GM23338 (cell line): ENCODE data around the gene TNFRSF1A. TPM values are rescaled to one million over a fixed set of nuclear protein-coding genes. Genes with fewer than 3 reads are reported as not detected.

Source experiments
- ATAC-seq: fragments of 200-7000 bp; cut with Tn5 transposase; 3 replicates; pipeline ENCODE4 v1.9.1; 2020
- DNase-seq: peaks from one replicate; pipeline ENCODE4 v3.0.0-alpha.2; 2015; ENCODE audit warnings: low spot score
- H2AFZ ChIP-seq: fragments of 200-600 bp; sonication (generic); 2 replicates; pipeline ENCODE4 v1.8.0; 2016; ENCODE audit warnings: antibody characterized with exemption, mild to moderate bottlenecking, moderate library complexity
- H3F3A ChIP-seq: fragments of 200-600 bp; sonication (generic); replicated peaks from 2 replicates; pipeline ENCODE4 v1.8.0; 2017; ENCODE audit warnings: antibody characterized with exemption, mixed run types, low read depth
- H3K27ac ChIP-seq: fragments of 200-600 bp; sonication (generic); 2 replicates; pipeline ENCODE4 v1.6.1; 2016; ENCODE audit warnings: low read depth
- H3K27me3 ChIP-seq: fragments of 200-600 bp; sonication (generic); 2 replicates; pipeline ENCODE4 v1.8.0; 2016; ENCODE audit warnings: mild to moderate bottlenecking, mixed run types, moderate library complexity; ENCODE audit not compliant: insufficient read depth
- H3K36me3 ChIP-seq: fragments of 200-600 bp; sonication (generic); 2 replicates; pipeline ENCODE4 v1.8.0; 2016; ENCODE audit warnings: mild to moderate bottlenecking; ENCODE audit not compliant: insufficient read depth
- H3K4me1 ChIP-seq: fragments of 200-600 bp; sonication (generic); 2 replicates; pipeline ENCODE4 v1.8.0; 2016; ENCODE audit warnings: mild to moderate bottlenecking, moderate library complexity; ENCODE audit not compliant: insufficient read depth
- H3K4me2 ChIP-seq: fragments of 200-600 bp; sonication (generic); 2 replicates; pipeline ENCODE4 v1.7.1; 2017; ENCODE audit warnings: mixed run types
- H3K4me3 ChIP-seq: fragments of 200-600 bp; sonication (generic); 2 replicates; pipeline ENCODE4 v1.6.1; 2016; ENCODE audit warnings: mixed run types
- H3K79me2 ChIP-seq: fragments of 200-600 bp; sonication (generic); replicated peaks from 2 replicates; pipeline ENCODE4 v1.8.0; 2017; ENCODE audit warnings: mild to moderate bottlenecking; ENCODE audit not compliant: insufficient read depth
- H3K9me2 ChIP-seq: fragments of 200-600 bp; sonication (generic); 2 replicates; pipeline ENCODE4 v1.8.0; 2017; ENCODE audit not compliant: insufficient read depth
- H4K20me1 ChIP-seq: fragments of 200-600 bp; sonication (generic); replicated peaks from 2 replicates; pipeline ENCODE4 v1.8.0; 2017; ENCODE audit warnings: mild to moderate bottlenecking; ENCODE audit not compliant: insufficient read depth
- H3K27ac Mint-ChIP-seq: 2 replicates; pipeline ENCODE4 v1.8.0; 2020; ENCODE audit warnings: inconsistent platforms, mild to moderate bottlenecking, moderate library complexity, mixed read lengths
- H3K27me3 Mint-ChIP-seq: 3 replicates; pipeline ENCODE4 v1.8.0; 2022; ENCODE audit warnings: low read depth, mild to moderate bottlenecking, moderate library complexity, mixed read lengths, inconsistent platforms; ENCODE audit not compliant: insufficient read depth, poor library complexity
- H3K36me3 Mint-ChIP-seq: 3 replicates; pipeline ENCODE4 v1.8.0; 2021; ENCODE audit warnings: low read depth, mild to moderate bottlenecking, inconsistent platforms, moderate library complexity, mixed read lengths
- H3K4me1 Mint-ChIP-seq: 3 replicates; pipeline ENCODE4 v1.8.0; 2020; ENCODE audit warnings: mild to moderate bottlenecking, inconsistent platforms, mixed read lengths
- H3K4me3 Mint-ChIP-seq: 3 replicates; pipeline ENCODE4 v1.8.0; 2021; ENCODE audit warnings: moderate library complexity, mild to moderate bottlenecking, inconsistent platforms, mixed read lengths
- H3K9me3 Mint-ChIP-seq: 3 replicates; pipeline ENCODE4 v1.8.0; 2020; ENCODE audit warnings: moderate library complexity, mild to moderate bottlenecking, inconsistent platforms, mixed read lengths
- CREB1 ChIP-seq: fragments of 250-450 bp; sonication (Bioruptor Pico); IDR thresholded peaks from 2 replicates; pipeline ENCODE4 v1.5.0; 2020; ENCODE audit warnings: low read depth, mild to moderate bottlenecking, moderate library complexity
- EZH2 ChIP-seq: fragments of 200-600 bp; sonication (generic); IDR thresholded peaks from one replicate; pipeline ENCODE4 v1.8.0; 2017; ENCODE audit warnings: antibody characterized with exemption, mild to moderate bottlenecking, low read depth; ENCODE audit not compliant: unreplicated experiment
- EZH2phosphoT487 ChIP-seq: fragments of 200-600 bp; sonication (generic); IDR thresholded peaks from one replicate; pipeline ENCODE4 v1.8.1; 2018; ENCODE audit warnings: antibody characterized with exemption; ENCODE audit not compliant: unreplicated experiment
- JUNB ChIP-seq: IDR thresholded peaks from one replicate; pipeline ENCODE4 v1.6.1; 2016; ENCODE audit warnings: antibody characterized with exemption; ENCODE audit not compliant: unreplicated experiment
- NANOG ChIP-seq: IDR thresholded peaks from 2 replicates; pipeline ENCODE4 v1.6.1; 2016; ENCODE audit warnings: antibody characterized with exemption, borderline replicate concordance
- POLR2AphosphoS5 ChIP-seq: IDR thresholded peaks from 2 replicates; pipeline ENCODE4 v1.6.1; 2016; ENCODE audit warnings: antibody characterized with exemption, low read depth
- REST ChIP-seq: IDR thresholded peaks from one replicate; pipeline ENCODE4 v1.6.1; 2018; ENCODE audit warnings: antibody characterized with exemption; ENCODE audit not compliant: unreplicated experiment
- STAT1 ChIP-seq: IDR thresholded peaks from one replicate; pipeline ENCODE4 v1.6.1; 2016; ENCODE audit warnings: antibody characterized with exemption; ENCODE audit not compliant: unreplicated experiment
- ZNF462 ChIP-seq: fragments of 250-450 bp; sonication (Bioruptor Pico); IDR thresholded peaks from 2 replicates; pipeline ENCODE4 v1.5.0; 2020; ENCODE audit warnings: mild to moderate bottlenecking, moderate library complexity
- polyA plus RNA-seq: library from polyadenylated mRNA; unstranded; fragments of >200 nt; fragmentation: Nextera tagmentation; extraction: Ambion mirVana; gene quantifications from 2 replicates; pipeline ENCODE4 v1.2.1, GENCODE V29; 2016
- total RNA-seq: library from RNA; depleted of rRNA; stranded (reverse); fragments of >200 nt; shearing (Covaris generic); gene quantifications from 2 replicates; pipeline ENCODE4 v1.2.3, GENCODE V29; 2014

Gene TNFRSF1A
- total and polyA plus RNA-seq, 2 experiments from 2014 or later: 24.3 to 43.4 TPM

GRCh38 chr12:6346235-6346832 is 4.5 kb upstream of the TNFRSF1A start:
- H3F3A ChIP-seq: no peaks in the 10 kb centered on the region; the same call in 1 of the 2 replicates
- ATAC-seq (no peak), DNase-seq (no peak)
- Mint-ChIP-seq H3K9me3 (no peaks in the 10 kb centered on the region), H3K27me3 (peaks cover 5% of the 10 kb centered on the region), H3K4me1 (peaks cover 18% of the 10 kb centered on the region), H3K27ac (no peak overlapping the region), H3K4me3 (no peak overlapping the region), H3K36me3 (peaks cover 38% of the 10 kb centered on the region)
- no peak overlapping the region for H3K27ac ChIP-seq
- H3K36me3 ChIP-seq: no peaks in the 10 kb centered on the region; the same call in 1 of the 2 replicates
- no peak overlapping the region for H3K4me3 ChIP-seq
- H3K79me2 ChIP-seq: peaks cover 6% of the 10 kb centered on the region
- H4K20me1 ChIP-seq: no peaks in the 10 kb centered on the region
- peaks cover 4% of the 10 kb centered on the region; the same call in 1 of the 2 replicates for H3K9me2 ChIP-seq
- TF ChIP-seq POLR2AphosphoS5 (0 out of 2 replicates have a peak, but pooled peaks have one; percentile 20), EZH2 (no peak)
- H3K4me1 ChIP-seq: peaks cover 21% of the 10 kb centered on the region
- H3K4me2 ChIP-seq: no peak overlapping the region
- no peak overlapping the region for H2AFZ ChIP-seq
- H3K27me3 ChIP-seq: no peaks in the 10 kb centered on the region

GRCh38 chr12:6345319-6346091 is 3.6 kb upstream of the TNFRSF1A start:
- H3K79me2 ChIP-seq: peaks cover 14% of the 10 kb centered on the region
- no peak overlapping the region for H3K4me3 ChIP-seq
- H2AFZ ChIP-seq: no peak overlapping the region
- H3K27ac ChIP-seq: no peak overlapping the region
- H4K20me1 ChIP-seq: no peaks in the 10 kb centered on the region
- peaks cover 5% of the 10 kb centered on the region for H3K27me3 Mint-ChIP-seq
- H3K36me3 ChIP-seq: no peaks in the 10 kb centered on the region; the same call in 1 of the 2 replicates
- H3K27ac Mint-ChIP-seq: 0 out of 2 replicates have a peak overlapping the region, but pooled peaks have one; percentile 0
- peaks cover 25% of the 10 kb centered on the region for H3K4me1 ChIP-seq
- H3K4me2 ChIP-seq: no peak overlapping the region
- peaks cover 18% of the 10 kb centered on the region for H3K4me1 Mint-ChIP-seq
- H3K36me3 Mint-ChIP-seq: peaks cover 31% of the 10 kb centered on the region
- no peak for DNase-seq
- no peak for ATAC-seq
- no peaks in the 10 kb centered on the region for H3K27me3 ChIP-seq
- H3K9me3 Mint-ChIP-seq: no peaks in the 10 kb centered on the region
- peaks cover 4% of the 10 kb centered on the region; the same call in 1 of the 2 replicates for H3K9me2 ChIP-seq
- H3F3A ChIP-seq: peaks cover 4% of the 10 kb centered on the region
- H3K4me3 Mint-ChIP-seq: no peak overlapping the region; the same call in 2 of the 3 replicates
- TF ChIP-seq ZNF462 (CRISPR knock-in tag) (no peak), JUNB (no peak), POLR2AphosphoS5 (no peak), CREB1 (CRISPR knock-in tag) (no peak), REST (no peak), STAT1 (no peak), EZH2 (no peak), NANOG (no peak), EZH2phosphoT487 (no peak)
